Measurements from ENCODE around the gene C1orf167.

C1orf167 gene

GRCh38 chr1:11807133-11807532 is 45.1 kb downstream of the C1orf167 start:
- Histone ChIP-seq H3K36me3 (peaks cover 35% of the 10 kb centered on the region), H3K4me3 (ENCODE audit: low read depth, low read length) (no peak overlapping the region), H3K9me3 (ENCODE audit: severe bottlenecking) (no peaks in the 10 kb centered on the region), H3K27ac (no peak overlapping the region), H3K27me3 (ENCODE audit: insufficient read depth, low read depth, severe bottlenecking) (no peaks in the 10 kb centered on the region)
- TF ChIP-seq, protein P1, sequence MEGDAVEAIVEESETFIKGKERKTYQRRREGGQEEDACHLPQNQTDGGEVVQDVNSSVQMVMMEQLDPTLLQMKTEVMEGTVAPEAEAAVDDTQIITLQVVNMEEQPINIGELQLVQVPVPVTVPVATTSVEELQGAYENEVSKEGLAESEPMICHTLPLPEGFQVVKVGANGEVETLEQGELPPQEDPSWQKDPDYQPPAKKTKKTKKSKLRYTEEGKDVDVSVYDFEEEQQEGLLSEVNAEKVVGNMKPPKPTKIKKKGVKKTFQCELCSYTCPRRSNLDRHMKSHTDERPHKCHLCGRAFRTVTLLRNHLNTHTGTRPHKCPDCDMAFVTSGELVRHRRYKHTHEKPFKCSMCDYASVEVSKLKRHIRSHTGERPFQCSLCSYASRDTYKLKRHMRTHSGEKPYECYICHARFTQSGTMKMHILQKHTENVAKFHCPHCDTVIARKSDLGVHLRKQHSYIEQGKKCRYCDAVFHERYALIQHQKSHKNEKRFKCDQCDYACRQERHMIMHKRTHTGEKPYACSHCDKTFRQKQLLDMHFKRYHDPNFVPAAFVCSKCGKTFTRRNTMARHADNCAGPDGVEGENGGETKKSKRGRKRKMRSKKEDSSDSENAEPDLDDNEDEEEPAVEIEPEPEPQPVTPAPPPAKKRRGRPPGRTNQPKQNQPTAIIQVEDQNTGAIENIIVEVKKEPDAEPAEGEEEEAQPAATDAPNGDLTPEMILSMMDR (IDR thresholded peaks at IDR 0.05; ENCODE audit: low read depth, low read length), result no peak
- no peak for DNase-seq

- H3K9me3 ChIP-seq (ENCODE audit: severe bottlenecking), result no peaks in the 10 kb centered on the region
- no peak overlapping the region for H3K27ac ChIP-seq
- no peak overlapping the region for H3K4me3 ChIP-seq (ENCODE audit: low read depth, low read length)
- TF ChIP-seq, protein P1 (IDR thresholded peaks at IDR 0.05; ENCODE audit: low read depth, low read length), result no peak
- no peak for DNase-seq
- H3K36me3 ChIP-seq, result peaks cover 54% of the 10 kb centered on the region
- no peaks in the 10 kb centered on the region for H3K27me3 ChIP-seq (ENCODE audit: insufficient read depth, low read depth, severe bottlenecking)
These were observed 51.0 kb downstream of the C1orf167 start for GRCh38 chr1:11813021-11813420.

DNA sequence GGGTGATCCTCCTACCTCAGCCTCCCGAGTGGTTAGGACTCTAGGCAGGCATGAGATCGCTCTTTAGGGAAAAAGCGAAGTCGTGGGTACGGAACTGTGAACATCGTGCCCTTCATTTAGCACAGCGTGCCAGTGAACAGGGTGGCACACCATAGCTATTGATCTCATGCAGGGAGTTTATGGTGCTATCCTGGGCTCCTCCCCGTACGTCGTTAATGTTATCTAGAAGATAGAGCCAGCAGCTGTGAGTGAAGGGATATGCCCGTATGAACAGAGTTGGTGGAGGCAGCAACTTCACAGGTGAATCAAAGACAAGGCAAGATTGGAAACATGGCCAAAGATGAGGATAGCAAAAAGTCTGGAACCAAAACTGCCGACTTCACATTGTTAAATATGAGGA is 55.2 kb downstream of the C1orf167 start:
- TF ChIP-seq, protein P1 (IDR thresholded peaks at IDR 0.05; ENCODE audit: low read depth, low read length), result no peak
- peaks cover 42% of the 10 kb centered on the region for H3K36me3 ChIP-seq
- no peaks in the 10 kb centered on the region for H3K27me3 ChIP-seq (ENCODE audit: insufficient read depth, low read depth, severe bottlenecking)
- no peak overlapping the region for H3K27ac ChIP-seq
- no peaks in the 10 kb centered on the region for H3K9me3 ChIP-seq (ENCODE audit: severe bottlenecking)
- H3K4me3 ChIP-seq (ENCODE audit: low read depth, low read length), result no peak overlapping the region
- DNase-seq, result no peak

DNA sequence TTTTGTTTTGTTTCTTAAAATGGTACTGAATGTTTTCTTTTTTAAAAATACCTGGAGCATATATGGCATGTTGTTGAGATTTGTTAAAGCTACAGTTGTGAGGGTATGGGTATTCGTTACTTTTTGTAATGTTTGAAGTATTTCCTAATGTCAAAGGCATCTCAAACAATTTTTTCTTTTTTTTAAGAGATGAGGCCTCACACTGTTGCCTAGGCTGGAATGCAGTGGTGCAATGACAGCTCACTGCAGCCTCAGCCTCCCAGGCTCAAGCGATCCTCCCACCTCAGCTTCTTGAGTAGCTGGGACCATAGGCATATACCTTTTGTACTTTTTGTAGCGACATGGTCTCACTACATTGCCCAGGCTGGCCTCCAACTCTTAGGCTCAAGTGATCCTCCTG is 60.1 kb downstream of the C1orf167 start:
- no peak overlapping the region for H3K4me3 ChIP-seq (ENCODE audit: low read depth, low read length)
- H3K9me3 ChIP-seq (ENCODE audit: severe bottlenecking), result no peaks in the 10 kb centered on the region
- TF ChIP-seq, protein P1 (IDR thresholded peaks at IDR 0.05; ENCODE audit: low read depth, low read length), result no peak
- peaks cover 37% of the 10 kb centered on the region for H3K36me3 ChIP-seq
- DNase-seq, result no peak
- no peaks in the 10 kb centered on the region for H3K27me3 ChIP-seq (ENCODE audit: insufficient read depth, low read depth, severe bottlenecking)
- no peak overlapping the region for H3K27ac ChIP-seq

GRCh38 chr1:11823366-11824137 is 61.6 kb downstream of the C1orf167 start:
- TF ChIP-seq, protein P1 (IDR thresholded peaks at IDR 0.05; ENCODE audit: low read depth, low read length), result no peak
- DNase-seq, result no peak
- Histone ChIP-seq H3K27ac (no peak overlapping the region), H3K9me3 (ENCODE audit: severe bottlenecking) (no peaks in the 10 kb centered on the region), H3K4me3 (ENCODE audit: low read depth, low read length) (no peak overlapping the region), H3K27me3 (ENCODE audit: insufficient read depth, low read depth, severe bottlenecking) (no peaks in the 10 kb centered on the region), H3K36me3 (peaks cover 35% of the 10 kb centered on the region)

GRCh38 chr1:11825131-11825530 is 63.1 kb downstream of the C1orf167 start:
- H3K27ac ChIP-seq, result no peak overlapping the region
- H3K9me3 ChIP-seq (ENCODE audit: severe bottlenecking), result no peaks in the 10 kb centered on the region
- H3K27me3 ChIP-seq (ENCODE audit: insufficient read depth, low read depth, severe bottlenecking), result no peaks in the 10 kb centered on the region
- H3K4me3 ChIP-seq (ENCODE audit: low read depth, low read length), result no peak overlapping the region
- TF ChIP-seq, protein P1 (IDR thresholded peaks at IDR 0.05; ENCODE audit: low read depth, low read length), result no peak
- no peak for DNase-seq
- peaks cover 37% of the 10 kb centered on the region for H3K36me3 ChIP-seq
